Measurements from ENCODE around the gene ZNF566.

The ZNF566 gene

DNA sequence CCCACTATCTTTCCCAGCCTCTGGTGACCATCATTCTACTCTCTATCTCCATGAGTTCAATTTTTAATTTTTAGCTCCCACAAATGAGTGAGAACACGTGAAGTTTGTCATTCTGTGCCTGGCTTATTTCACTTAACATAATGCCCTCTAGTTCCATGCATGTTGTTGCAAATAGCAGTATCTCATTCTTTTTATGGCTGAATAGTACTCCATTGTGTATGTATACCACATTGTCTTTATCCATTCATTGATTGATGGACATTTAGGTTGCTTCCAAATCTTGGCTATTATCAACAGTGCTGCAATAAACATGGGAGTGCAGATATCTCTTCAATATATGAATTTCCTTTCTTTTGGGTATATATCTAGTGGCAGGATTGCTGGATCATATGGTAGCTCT is 48.0 kb downstream of the ZNF566 start:
- DNase-seq (ENCODE audit: low read depth) = no peak

DNA sequence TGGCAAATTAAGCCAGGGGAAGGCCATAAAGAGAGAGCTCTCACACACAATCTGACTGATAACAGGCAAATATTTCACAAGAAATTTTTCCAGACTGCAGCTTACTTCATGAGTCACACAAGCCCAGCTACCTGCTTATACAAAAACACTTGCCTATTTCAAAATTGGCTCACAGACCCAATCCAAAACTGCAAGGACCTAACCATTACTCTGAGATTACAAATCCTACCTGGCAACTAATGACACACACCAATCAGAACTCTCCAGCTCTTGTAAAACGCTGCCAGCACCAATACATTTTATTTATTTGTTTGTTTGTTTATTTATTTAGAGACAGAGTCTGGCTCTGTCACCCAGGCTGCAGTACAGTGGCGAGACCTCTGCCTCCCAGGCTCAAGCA is 52.8 kb downstream of the ZNF566 start:
- no peak for DNase-seq (ENCODE audit: low read depth)

DNA sequence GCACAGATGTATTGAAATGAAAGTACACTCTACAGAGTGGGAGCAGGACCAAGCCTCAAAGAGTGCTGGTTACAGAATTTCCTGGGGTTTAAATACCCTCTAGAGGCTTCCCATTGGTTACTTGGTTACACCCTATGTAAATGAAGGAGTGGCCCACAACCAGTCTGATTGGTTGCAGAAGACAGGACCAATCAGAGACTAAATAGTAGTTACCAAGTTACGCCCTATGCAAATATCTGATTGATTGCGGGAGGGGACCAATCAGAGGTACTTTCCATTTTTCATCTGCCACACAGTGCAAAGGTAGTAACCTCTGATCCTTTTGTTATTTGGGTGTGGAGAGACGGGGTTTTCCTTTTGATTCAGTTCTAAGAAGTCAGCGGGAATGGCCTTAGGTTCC is 65.4 kb downstream of the ZNF566 start:
- no peak for DNase-seq (ENCODE audit: low read depth)

DNA sequence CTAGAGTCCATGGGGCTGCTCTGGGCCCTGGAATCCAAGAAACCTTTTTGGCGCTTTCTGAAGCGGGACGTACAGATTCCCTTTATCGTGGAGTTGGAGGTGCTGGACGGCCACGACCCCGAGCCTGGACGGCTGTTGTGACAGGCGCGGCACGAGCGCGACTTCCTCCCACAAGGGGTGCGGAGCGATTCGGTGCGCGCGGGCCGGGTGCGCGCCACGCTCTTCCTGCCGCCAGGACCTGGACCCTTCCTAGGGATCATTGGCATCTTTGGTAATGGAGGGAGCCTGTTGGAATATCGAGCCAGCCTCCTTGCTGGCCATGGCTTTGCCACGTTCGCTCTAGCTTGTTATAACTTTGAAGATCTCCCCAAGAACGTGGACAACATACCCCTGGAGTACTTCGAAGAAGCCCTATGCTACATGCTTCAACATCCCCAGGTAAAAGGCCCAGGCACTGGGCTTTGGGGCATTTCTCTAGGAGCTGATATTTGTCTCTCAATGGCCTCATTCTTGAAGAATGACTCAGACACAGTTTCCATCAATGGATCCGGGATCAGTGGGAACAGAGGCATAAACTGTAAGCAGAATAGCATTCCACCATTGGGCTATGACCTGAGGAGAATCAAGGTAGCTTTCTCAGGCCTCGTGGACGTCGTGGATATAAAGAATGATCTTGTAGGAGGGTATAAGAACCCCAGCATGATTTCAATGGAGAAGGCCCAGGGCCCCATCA is 67.4 kb downstream of the ZNF566 start:
- no peak for DNase-seq (ENCODE audit: low read depth)

DNA sequence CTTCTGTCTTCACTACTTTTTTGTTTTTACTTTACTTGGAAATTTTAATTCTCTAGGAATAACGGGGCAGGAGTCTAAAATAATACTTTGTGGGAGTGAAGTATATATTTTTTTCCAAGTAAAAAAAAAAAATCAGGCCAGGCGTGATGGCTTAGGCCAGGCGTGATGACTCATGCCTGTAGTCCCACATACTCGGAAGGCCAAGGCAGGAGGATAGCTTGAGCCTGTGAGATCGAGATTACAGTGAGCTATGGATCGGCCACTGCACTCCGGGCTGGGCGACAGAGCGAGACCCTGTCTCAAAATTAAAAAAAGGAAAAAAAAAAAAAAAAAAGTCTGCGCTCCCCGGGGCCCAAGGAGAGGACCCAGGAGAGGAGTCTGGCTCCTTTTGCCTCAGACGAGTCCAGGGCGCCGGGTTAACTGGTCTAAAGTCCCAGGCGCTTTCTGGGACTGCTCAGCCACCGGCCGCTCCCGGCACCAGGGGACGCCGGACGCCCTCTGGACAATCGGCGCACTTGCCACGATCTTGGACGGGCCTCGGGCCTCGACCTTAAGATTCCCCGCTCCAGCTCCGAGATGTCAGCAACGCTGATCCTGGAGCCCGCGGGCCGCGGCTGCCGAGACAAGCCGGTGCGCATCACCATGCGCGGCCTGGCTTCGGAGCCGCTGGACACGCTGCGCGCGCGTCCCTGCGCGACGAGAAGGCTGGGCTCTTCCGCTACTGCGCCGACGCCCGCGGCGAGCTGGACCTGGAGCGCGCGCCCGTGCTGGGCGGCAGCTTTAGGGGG is 68.2 kb downstream of the ZNF566 start:
- no peak for DNase-seq (ENCODE audit: low read depth)

DNA sequence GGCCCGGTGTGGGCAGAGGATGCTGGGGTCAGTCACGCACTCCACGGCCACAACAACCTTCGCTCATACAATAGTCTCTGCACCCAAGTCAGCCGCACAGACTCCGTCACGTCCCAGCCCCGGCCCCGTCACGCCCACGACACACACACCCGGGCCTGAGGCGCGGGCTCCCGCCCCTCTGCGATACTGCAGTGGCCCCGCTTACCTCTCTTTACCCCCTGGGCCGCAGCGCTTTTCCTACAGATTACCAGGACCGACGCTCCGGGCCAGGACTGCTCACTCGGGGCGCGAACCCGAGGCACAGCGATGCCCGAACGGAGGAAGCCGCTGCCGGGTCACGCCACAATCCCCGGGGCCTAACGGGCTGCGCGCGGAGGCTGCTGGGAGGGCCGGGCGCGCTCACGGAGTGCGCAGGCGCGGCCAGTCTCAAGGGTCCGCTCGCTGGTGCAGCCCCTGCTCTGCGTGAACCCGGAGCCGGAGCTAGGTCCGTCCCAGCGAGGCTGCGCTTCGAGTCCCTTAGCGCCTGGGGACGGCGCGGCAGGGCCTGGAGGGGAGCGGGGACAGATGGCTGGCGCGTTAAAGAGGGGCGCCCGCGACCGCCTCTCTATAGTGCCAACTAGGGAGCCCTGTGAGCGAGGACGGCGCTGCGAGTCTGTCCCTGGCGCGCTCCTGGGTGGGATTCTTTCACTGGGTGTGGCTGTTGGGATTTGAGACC is 70.9 kb downstream of the ZNF566 start, which contains the start of gene ZFP82:
Gene ZFP82 (minus strand): TSS at position 358 of the 715 bp plus-strand sequence. CDS start 8,855 bp downstream, outside the sequence.
- DNase-seq (ENCODE audit: low read depth) = peak; percentile 67

DNA sequence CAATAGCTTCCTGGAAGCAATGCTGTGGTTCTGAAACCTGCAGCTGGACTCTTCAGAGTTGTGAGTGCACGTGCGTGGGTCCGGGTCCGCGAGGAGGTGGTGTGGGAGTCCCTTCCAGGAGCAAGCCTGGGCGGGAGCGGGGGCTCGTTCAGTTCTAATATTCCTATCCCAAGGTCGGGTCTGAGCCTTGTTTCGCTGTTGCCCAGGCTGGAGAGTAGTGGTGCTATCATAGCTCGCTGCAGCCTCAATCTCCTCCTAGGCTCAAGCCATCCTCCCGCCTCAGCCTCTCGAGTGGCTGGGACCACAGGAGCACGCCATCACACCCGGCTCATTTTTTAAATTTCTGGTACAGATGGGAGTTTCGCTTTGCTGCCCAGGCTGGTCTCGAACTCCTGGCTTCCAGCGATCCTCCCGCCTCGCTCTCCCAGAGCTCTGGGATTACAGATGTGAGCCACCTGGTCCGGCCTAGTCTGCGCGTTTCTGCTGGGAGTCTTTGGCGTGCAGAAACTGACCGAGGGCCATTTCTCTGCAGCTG is 71.5 kb downstream of the ZNF566 start:
- no peak for DNase-seq (ENCODE audit: low read depth)

DNA sequence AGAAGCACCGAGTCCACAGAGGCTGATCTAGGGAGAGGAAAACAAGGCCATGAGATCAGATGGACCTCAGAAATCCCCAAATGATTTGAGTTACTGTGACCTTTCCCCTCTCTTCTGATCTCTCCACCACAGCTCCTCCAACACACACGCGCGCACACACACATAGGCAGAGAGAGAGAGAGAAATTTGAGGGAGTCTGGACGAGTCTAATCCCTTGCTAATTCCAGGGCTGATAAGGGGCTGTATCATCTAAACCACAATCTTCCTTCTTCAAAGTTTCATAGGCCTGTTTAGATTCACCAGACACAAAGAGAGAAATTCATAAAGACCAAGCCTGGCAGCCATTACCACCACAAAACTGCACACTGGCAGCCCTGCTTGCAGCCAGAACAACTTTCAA is 79.5 kb downstream of the ZNF566 start:
- DNase-seq (ENCODE audit: low read depth) = no peak

DNA sequence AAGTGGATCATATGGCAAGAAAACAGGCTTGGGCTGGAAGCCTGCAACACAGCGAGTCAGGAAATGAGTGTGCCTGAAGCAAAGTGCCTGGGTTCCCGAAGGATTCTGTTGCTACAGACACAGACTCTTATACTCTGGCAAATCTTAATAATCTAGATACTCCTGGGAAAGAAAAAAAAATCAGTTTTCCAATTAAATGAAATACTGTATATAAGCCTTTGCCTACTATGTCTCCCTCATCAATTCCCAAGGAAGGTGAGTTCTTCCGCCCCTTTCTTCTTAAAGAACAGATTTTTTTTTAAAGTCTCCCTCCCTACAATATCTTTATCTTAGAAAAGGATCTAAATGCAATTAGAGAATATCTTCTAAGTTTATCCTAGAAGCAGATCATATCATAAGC is 81.3 kb downstream of the ZNF566 start:
- no peak for DNase-seq (ENCODE audit: low read depth)

DNA sequence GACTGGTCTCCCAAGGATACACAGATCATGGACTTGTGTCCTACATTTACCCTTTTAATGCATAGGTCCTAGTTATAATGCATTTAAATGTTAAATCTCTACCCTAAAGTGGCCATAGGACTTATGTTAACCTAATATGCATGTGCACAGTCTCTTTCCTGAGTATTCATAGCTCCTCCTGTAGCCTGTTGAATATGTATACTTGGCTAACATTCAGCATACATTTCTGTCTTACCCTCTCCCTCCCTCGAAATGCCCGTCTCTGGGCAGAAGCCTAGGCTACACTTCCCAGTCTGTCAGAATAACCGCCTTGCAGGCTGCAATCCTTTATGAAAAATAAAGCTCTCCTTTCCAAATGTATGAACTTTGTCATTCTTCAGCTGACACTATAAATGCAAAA is 84.9 kb downstream of the ZNF566 start:
- no peak for DNase-seq (ENCODE audit: low read depth)

DNA sequence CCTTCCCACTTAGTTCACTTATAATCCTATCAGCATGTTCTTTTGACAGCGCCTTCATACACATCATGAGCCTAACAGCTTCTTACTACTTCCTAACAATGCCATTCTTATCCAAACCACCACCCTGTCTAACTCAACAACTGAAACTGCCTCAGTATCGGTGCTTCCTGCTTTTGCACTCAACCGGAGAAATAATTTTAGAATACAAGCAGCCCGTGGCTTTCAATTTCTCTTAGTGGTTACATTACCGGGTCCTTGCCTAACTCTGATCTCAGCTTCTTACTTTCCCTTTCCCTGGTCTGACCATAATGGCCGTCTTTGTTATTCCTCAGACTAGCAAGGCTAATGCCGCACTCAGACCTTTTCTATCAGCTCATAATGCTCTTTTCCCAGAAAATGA is 87.9 kb downstream of the ZNF566 start:
- no peak for DNase-seq (ENCODE audit: low read depth)

DNA sequence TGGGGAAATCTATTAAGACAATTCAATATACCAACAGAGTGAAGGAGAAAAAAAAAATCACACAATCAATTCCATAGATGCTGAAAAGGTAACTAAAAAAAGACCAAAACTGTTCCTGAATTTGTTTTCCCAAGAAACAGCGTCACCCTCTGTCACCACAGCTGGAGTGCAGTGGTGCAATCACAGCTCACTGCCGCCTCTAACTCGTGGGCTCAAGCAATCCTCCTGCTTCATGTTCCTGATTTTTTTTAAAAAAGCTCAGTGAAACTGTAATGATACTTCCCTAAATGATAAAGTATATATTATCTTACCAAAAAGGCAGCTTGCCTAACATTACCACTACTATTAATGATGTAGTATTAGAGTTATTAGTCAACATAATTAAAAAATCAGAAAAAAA is 90.8 kb downstream of the ZNF566 start:
- no peak for DNase-seq (ENCODE audit: low read depth)
